GM20000 (cell line): ENCODE results near the gene CMIP.

ENCODE experiments used
- DNase-seq: peaks from one replicate; pipeline ENCODE4 v3.0.0; 2012; ENCODE audit warnings: low spot score
- TF ChIP-seq, protein P1 (sequence below): IDR thresholded peaks from 2 replicates; pipeline ENCODE4 v1.5.1; 2012; ENCODE audit warnings: mild to moderate bottlenecking, control low read depth; ENCODE audit errors: extremely low read depth, missing control alignments

Gene CMIP

DNA sequence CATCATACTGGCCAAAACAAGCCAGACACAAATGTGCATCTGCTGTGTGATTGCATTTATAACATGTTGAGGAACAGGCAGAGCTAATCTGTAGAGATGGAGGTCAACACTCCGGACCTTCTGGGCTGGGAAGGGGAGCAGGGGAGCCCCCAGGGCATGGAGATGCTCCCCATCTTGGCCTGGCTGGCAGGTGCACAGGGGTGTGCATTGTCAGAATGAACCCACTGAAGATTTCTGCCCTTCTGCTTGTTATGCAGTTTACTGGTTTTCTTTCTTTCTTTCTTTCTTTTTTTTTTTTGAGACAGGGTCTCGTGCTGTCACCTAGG lies 146.9 kb downstream of the CMIP start:
- no peak for DNase-seq
- TF ChIP-seq, protein P1, sequence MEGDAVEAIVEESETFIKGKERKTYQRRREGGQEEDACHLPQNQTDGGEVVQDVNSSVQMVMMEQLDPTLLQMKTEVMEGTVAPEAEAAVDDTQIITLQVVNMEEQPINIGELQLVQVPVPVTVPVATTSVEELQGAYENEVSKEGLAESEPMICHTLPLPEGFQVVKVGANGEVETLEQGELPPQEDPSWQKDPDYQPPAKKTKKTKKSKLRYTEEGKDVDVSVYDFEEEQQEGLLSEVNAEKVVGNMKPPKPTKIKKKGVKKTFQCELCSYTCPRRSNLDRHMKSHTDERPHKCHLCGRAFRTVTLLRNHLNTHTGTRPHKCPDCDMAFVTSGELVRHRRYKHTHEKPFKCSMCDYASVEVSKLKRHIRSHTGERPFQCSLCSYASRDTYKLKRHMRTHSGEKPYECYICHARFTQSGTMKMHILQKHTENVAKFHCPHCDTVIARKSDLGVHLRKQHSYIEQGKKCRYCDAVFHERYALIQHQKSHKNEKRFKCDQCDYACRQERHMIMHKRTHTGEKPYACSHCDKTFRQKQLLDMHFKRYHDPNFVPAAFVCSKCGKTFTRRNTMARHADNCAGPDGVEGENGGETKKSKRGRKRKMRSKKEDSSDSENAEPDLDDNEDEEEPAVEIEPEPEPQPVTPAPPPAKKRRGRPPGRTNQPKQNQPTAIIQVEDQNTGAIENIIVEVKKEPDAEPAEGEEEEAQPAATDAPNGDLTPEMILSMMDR = no peak

DNA sequence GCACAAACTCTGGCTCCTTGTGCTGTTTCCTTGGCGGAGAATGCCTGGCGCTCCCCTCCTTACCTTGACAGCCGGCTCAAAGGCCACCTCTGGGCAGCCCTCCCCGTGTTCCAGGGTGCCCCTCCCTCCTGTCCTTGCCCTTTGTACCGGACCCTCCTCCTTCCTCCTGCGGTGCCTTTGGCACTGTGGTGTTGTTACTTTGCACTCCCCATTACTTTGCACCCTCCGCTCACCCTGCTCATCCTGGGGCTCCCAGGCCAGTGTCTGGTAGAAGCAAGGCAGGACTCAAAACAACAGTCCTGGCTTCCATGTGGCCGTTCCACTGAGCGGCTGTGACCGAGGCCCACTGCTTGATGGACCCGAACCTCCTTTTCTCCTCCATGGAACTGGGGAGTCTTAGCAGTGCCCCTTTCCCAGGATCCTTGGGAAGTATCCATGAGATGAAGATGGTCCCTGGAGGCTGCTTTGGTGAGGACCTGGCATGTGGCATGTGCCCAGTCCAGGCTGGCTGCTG lies 147.8 kb downstream of the CMIP start:
- TF ChIP-seq, protein P1 = no peak
- no peak for DNase-seq

DNA sequence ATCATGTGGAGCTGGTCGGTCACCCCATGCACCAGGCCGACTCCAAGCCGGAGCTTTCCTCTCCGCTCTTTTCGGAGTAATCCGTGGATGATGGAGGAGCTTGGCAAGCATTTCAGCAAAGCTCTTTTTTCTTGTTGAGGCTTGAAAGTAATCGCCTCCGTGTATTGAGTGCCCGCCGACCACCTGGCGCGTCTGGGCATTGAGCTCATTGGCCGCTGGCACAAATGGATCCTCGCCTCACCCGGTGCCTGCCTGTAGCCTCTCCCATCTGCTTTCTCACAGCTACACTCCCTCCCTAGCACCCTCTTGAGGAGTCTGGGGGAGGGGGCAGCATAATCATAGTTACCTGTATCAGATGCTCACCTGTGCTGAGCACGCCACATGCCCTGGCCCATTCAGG lies 148.9 kb downstream of the CMIP start:
- TF ChIP-seq, protein P1 = no peak
- DNase-seq = no peak

DNA sequence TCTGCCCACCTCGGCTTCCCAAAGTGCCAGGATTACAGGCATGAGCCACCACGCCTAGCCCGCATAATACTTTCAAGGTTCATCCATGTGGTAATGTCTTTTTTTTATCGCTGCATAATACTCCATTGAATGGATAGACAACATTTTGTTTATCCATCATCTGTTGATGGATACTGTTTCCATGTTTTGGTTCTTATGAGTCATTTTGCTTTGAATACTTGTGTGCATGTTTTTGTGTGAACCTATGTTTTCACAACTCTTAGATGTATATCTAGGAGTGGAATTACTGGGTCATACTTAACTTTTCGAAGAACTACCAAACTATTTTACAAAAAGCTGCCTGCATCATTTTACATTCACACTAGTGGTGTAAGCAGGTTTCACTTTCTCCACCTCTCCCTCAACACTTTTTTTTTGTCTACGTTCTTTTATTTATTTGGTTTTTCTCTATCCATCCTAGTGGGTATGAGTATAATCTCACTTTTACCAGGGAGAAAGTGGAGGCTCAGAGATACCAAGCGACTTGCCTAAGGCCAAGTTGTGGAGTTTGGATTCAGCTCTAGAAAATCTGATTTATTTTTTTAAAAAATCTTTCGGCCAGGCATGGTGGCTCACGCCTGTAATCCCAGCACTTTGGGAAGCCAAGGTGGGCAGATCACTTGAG lies 151.2 kb downstream of the CMIP start:
- TF ChIP-seq, protein P1 = no peak
- DNase-seq = no peak

DNA sequence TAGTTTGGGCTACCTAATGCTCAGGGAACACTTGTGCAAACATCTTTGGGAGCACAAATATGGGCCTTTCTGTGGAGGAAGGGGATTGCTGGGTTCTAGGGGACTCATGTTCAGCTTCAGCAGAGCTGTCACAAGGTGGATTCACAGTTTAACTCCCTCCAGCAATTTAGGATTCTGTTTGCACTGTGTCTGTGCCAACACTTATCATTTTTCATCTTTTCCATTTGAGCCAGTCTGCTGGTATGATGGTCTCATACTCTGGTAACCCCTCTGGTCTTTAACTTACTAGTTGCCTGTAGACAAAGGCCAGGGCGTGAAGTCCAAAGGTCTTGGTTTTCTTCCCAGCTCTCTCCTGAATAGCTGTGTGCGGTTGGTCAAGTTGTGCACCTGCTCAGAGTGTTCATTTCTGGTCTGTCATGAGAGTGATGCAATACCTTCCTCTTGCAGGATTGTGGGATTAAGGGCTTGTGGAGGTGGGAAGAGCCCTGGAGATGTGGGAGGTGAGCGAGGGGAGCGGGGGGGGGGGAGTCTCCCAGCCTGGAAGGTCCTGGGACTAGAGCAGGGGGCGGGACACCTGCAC lies 152.6 kb downstream of the CMIP start:
- DNase-seq = no peak
- TF ChIP-seq, protein P1 = no peak

DNA sequence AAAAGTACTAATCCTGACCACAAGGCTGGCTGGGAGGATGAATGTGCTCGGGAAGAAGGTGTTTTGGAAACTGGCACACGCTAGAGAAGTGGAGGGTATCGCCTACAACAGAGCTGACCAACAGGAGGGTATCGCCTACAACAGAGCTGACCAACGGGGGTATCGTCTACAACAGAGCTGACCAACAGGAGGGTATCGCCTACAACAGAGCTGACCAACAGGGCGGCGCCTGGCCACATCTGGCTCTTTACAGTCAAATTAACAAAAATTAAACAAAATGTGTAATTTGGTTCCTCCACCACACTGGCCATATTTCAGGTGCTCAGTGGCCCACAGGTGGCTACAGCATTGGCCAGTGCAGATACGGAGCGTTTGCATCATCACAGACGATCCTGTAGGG lies 153.5 kb downstream of the CMIP start:
- DNase-seq = no peak
- TF ChIP-seq, protein P1 = no peak

DNA sequence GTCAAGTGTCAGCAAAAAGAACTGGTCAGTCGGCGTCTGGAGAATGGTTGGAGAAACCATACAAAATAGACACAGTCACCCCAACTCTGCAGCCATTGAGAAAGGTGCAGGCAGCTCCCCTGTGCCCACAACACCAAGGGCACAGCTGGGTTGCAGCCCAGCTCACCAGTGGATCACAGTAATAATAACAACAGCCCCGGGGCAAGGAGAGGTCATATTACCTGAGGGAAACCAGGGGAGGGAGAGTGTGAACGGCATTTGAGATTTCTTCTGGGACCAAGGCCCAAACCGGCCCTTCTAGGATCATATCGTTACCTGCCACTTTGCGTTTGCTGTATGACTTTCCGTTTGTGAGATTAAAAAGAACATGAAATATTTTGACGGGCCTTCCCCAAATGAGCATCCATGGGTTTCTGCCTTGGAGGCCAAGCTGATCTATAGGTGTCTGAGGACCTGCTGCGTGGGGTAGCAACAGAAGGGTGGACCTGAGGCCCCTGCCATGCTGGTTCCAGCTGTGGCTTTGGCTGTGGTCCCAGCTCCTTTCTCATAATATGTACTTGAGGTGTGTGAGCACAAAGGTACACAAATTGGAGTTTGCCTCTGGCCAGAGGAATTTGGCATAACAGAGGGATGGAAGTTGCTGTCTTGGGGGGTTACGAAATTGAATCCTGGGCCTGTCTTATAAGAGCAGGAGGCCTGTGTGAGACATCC lies 154.6 kb downstream of the CMIP start:
- TF ChIP-seq, protein P1 = no peak
- DNase-seq = no peak
